IPS DF 4.7 (cell line): Measurements from ENCODE around the gene FNDC11.

Source experiments
- DNase-seq: peaks from one replicate; pipeline ENCODE4 v3.0.0-alpha.2; 2013; ENCODE audit warnings: low spot score; ENCODE audit errors: extremely low read depth

FNDC11 gene

GRCh38 chr20:63539441-63540370, 14.3 kb upstream of the FNDC11 start:
- DNase-seq, result no peak

- no peak for DNase-seq
These were observed 13.4 kb upstream of the FNDC11 start for GRCh38 chr20:63540417-63541186.

GRCh38 chr20:63541371-63541770, 12.6 kb upstream of the FNDC11 start:
- no peak for DNase-seq

GRCh38 chr20:63542031-63542559, 11.9 kb upstream of the FNDC11 start:
- DNase-seq, result no peak

GRCh38 chr20:63542696-63543095, 11.3 kb upstream of the FNDC11 start:
- DNase-seq, result no peak

GRCh38 chr20:63543131-63543530, 10.8 kb upstream of the FNDC11 start:
- no peak for DNase-seq

- no peak for DNase-seq
These were observed 10.2 kb upstream of the FNDC11 start for GRCh38 chr20:63543733-63544132.

GRCh38 chr20:63544241-63544957, 9.6 kb upstream of the FNDC11 start:
- no peak for DNase-seq

GRCh38 chr20:63544958-63545516, 8.9 kb upstream of the FNDC11 start:
- DNase-seq, result no peak

GRCh38 chr20:63545814-63546213, 8.1 kb upstream of the FNDC11 start:
- DNase-seq, result no peak

GRCh38 chr20:63546256-63546955, 7.6 kb upstream of the FNDC11 start:
- no peak for DNase-seq

GRCh38 chr20:63546956-63547724, 6.8 kb upstream of the FNDC11 start:
- DNase-seq, result no peak

GRCh38 chr20:63547725-63548480, 6.1 kb upstream of the FNDC11 start, which contains the start of gene SRMS:
Gene SRMS (minus strand): TSS chr20:63547749. CDS start chr20:63547463, 286 bp downstream.
- no peak for DNase-seq

GRCh38 chr20:63548542-63548941, 5.4 kb upstream of the FNDC11 start:
- DNase-seq, result no peak

GRCh38 chr20:63549019-63549418, 4.9 kb upstream of the FNDC11 start:
- no peak for DNase-seq

GRCh38 chr20:63549679-63550282, 4.2 kb upstream of the FNDC11 start:
- DNase-seq, result no peak

- no peak for DNase-seq
These were observed 2.9 kb upstream of the FNDC11 start for GRCh38 chr20:63551068-63551467.

GRCh38 chr20:63552481-63553249, 1.3 kb upstream of the FNDC11 start:
- DNase-seq, result no peak
